ENCODE results near the gene ALG5. TPM values are rescaled to one million over a fixed set of nuclear protein-coding genes. Genes with fewer than 3 reads are reported as not detected.

Gene ALG5
- total RNA-seq, 4 donors from 2014 or later: 3.8 to 33.8 (median 14.1) TPM

DNA sequence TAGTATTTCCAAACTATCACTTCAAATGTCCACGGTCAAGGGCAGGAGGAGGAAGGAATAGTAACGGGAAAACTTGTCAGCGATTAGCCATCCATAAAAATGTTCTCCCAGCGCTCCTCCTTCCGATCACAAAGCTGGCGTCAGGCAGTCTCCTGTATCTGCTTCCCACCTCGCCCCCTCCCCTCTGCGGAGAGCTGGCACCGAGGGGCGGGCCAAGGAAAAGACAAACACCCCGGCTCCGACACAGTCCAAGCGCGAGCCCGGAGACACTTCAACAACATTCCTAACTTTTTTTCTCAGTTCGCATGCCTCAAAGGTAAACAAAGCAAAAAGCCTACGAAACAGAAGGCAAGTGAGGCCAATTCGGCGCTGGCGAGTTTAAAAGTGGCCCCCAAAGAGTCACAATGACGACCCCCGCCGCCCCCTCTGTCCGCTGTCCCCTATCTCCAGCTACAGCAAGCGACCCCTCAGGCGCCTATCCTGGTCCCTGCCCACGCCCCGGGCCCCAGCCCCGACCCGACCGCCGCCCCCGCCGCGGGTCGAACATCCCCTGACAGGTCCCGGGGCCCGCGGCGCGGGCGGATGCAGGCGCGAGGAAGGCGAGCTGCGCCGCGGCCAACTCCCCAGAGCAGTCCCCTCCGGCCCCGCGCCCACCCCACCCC, 79.8 kb downstream of the ALG5 start:
- H3K4me1 ChIP-seq: peaks cover 7 to 51% (median 33%) of the 10 kb centered on the region in 4 donors
- H3K9me3 ChIP-seq: no peaks in the 10 kb centered on the region
- DNase-seq: peak; percentile 28
- WGBS, 2 donors (ENCODE audit: low coverage in 1 of 2): 0 to 1% methylated on average over 10 to 40 of the region's 51 CpGs
- peak overlapping the region; percentile 80 to 86 (median 84) for H3K27ac ChIP-seq
- in situ Hi-C loops (cut with MboI; ENCODE audit: low pct_ligation_motif_present in 1 of 4, low pct_unique_long_range_greater_than_20kb in 1 of 4, low sequenced_read_pairs in 3 of 4): no loop called here
- TF ChIP-seq POLR2AphosphoS5 (IDR thresholded peaks at IDR 0.05): no peak
- TF ChIP-seq, protein P1, sequence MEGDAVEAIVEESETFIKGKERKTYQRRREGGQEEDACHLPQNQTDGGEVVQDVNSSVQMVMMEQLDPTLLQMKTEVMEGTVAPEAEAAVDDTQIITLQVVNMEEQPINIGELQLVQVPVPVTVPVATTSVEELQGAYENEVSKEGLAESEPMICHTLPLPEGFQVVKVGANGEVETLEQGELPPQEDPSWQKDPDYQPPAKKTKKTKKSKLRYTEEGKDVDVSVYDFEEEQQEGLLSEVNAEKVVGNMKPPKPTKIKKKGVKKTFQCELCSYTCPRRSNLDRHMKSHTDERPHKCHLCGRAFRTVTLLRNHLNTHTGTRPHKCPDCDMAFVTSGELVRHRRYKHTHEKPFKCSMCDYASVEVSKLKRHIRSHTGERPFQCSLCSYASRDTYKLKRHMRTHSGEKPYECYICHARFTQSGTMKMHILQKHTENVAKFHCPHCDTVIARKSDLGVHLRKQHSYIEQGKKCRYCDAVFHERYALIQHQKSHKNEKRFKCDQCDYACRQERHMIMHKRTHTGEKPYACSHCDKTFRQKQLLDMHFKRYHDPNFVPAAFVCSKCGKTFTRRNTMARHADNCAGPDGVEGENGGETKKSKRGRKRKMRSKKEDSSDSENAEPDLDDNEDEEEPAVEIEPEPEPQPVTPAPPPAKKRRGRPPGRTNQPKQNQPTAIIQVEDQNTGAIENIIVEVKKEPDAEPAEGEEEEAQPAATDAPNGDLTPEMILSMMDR (IDR thresholded peaks at IDR 0.05): no peak
- no peak for TF ChIP-seq EP300 (IDR thresholded peaks at IDR 0.05; ENCODE audit: low read depth)
- TF ChIP-seq POLR2A (IDR thresholded peaks at IDR 0.05): no peak
- H3K27me3 ChIP-seq: peaks cover 5% of the 10 kb centered on the region
- intact Hi-C loops (cut with DNase I; ENCODE audit: low total_unique reads): no loop called here
- H3K4me3 ChIP-seq: peak overlapping the region; percentile 47 to 85 (median 68)
- no peaks in the 10 kb centered on the region for H3K36me3 ChIP-seq

DNA sequence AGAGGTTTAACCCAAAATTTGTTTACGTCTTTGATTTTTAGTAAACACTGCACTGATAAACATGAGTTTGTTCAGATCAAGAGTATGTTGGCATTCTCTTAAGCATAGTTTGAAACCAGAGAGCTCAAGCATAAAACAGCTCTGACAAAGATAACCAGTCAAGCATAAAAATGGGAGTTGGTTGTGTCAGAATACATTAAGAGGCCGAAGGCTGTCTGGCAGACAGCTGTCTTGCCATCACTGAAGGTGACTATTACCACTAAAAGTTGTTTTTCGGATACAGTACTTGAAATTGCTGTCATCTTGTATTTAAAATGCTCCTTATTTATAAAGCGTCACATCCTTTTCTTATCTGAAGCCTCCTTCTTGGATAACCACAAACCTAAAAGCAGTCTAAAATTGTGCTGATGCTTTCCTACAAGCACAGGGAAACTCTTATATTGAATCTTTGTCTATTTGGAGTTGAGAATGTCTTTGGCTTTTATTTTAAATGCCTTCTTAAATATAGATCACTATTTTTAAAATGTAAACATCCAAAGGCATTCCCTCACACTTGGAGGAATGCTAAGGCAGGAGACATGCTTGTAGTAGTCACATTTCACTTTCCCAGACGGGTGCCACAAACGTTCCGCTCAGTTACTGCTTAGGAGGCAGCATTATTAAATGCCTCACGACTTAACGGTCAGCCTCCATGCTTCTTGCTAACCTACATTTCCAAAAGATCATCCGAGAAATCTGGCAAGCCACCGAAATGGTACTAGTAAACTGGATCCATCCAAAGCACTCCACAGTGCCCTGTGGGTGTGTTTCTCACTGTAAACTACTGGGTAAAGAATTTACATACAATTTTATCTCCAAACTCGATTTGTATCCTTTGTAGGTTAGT, 80.7 kb downstream of the ALG5 start:
- intact Hi-C loops (cut with DNase I; ENCODE audit: low total_unique reads): no loop called here
- no peak for TF ChIP-seq POLR2A (IDR thresholded peaks at IDR 0.05)
- no peak for TF ChIP-seq EP300 (IDR thresholded peaks at IDR 0.05; ENCODE audit: low read depth)
- TF ChIP-seq, protein P1 (IDR thresholded peaks at IDR 0.05): no peak
- TF ChIP-seq POLR2AphosphoS5 (IDR thresholded peaks at IDR 0.05): no peak
- in situ Hi-C loops (cut with MboI; ENCODE audit: low pct_ligation_motif_present in 1 of 4, low pct_unique_long_range_greater_than_20kb in 1 of 4, low sequenced_read_pairs in 3 of 4): no loop called here
- H3K4me1 ChIP-seq: peaks cover 7 to 51% (median 33%) of the 10 kb centered on the region in 4 donors
- peaks cover 5% of the 10 kb centered on the region for H3K27me3 ChIP-seq
- H3K36me3 ChIP-seq: no peaks in the 10 kb centered on the region
- peak overlapping the region; percentile 47 to 85 (median 68) for H3K4me3 ChIP-seq
- H3K27ac ChIP-seq: peak overlapping the region; percentile 80 to 86 (median 84)
- WGBS, 2 donors (ENCODE audit: low coverage in 1 of 2): 21 to 42% methylated on average over 11 to 12 of the region's 12 CpGs
- H3K9me3 ChIP-seq: no peaks in the 10 kb centered on the region
- no peak for DNase-seq

GRCh38 chr13:36917311-36917710, 81.8 kb downstream of the ALG5 start:
- Histone ChIP-seq H3K27ac (peak overlapping the region in 3 of 4 donors; percentile 6 to 86 (median 80)), H3K27me3 (peaks cover 5% of the 10 kb centered on the region), H3K36me3 (no peaks in the 10 kb centered on the region), H3K9me3 (no peaks in the 10 kb centered on the region), H3K4me1 (peaks cover 7 to 49% (median 31%) of the 10 kb centered on the region in 4 donors), H3K4me3 (no peak overlapping the region)
- intact Hi-C loops (cut with DNase I; ENCODE audit: low total_unique reads) (no loop called here), in situ Hi-C loops (cut with MboI; ENCODE audit: low pct_ligation_motif_present in 1 of 4, low pct_unique_long_range_greater_than_20kb in 1 of 4, low sequenced_read_pairs in 3 of 4) (no loop called here)
- TF ChIP-seq, protein P1 (IDR thresholded peaks at IDR 0.05): no peak
- TF ChIP-seq POLR2A (IDR thresholded peaks at IDR 0.05) (no peak), EP300 (IDR thresholded peaks at IDR 0.05; ENCODE audit: low read depth) (no peak), POLR2AphosphoS5 (IDR thresholded peaks at IDR 0.05) (no peak)
- 24 to 37% methylated on average over 3 of the region's 3 CpGs for WGBS, 2 donors (ENCODE audit: low coverage in 1 of 2)
- no peak for DNase-seq

All from transverse colon (tissue), 4 donors.